Adipocyte (in vitro differentiated cells): Measurements from ENCODE around the gene FOXO6.

ENCODE experiments used
- DNase-seq: peaks from one replicate; pipeline ENCODE4 v3.0.0-alpha.2; 2015; ENCODE audit warnings: low read depth
- H3K27me3 ChIP-seq: replicated peaks from 2 replicates; pipeline ENCODE4 v1.7.0; 2013; ENCODE audit warnings: mild to moderate bottlenecking, low read length, moderate library complexity; ENCODE audit not compliant: control insufficient read depth, insufficient read depth
- H3K36me3 ChIP-seq: 2 replicates; pipeline ENCODE4 v1.7.0; 2013; ENCODE audit warnings: low read length, mild to moderate bottlenecking, moderate library complexity; ENCODE audit not compliant: control insufficient read depth, insufficient read depth, severe bottlenecking
- H3K4me1 ChIP-seq: 2 replicates; pipeline ENCODE4 v1.7.0; 2013; ENCODE audit warnings: mild to moderate bottlenecking, low read length, moderate library complexity; ENCODE audit not compliant: control insufficient read depth, insufficient read depth
- H3K4me3 ChIP-seq: 2 replicates; pipeline ENCODE4 v1.7.0; 2013; ENCODE audit warnings: mild to moderate bottlenecking, low read length, moderate library complexity
- H3K9ac ChIP-seq: 2 replicates; pipeline ENCODE4 v1.7.0; 2013; ENCODE audit warnings: mild to moderate bottlenecking, low read length, moderate library complexity
- H3K9me3 ChIP-seq: 2 replicates; pipeline ENCODE4 v1.7.0; 2013; ENCODE audit warnings: mild to moderate bottlenecking, low read length, moderate library complexity; ENCODE audit not compliant: control insufficient read depth

Gene FOXO6

DNA sequence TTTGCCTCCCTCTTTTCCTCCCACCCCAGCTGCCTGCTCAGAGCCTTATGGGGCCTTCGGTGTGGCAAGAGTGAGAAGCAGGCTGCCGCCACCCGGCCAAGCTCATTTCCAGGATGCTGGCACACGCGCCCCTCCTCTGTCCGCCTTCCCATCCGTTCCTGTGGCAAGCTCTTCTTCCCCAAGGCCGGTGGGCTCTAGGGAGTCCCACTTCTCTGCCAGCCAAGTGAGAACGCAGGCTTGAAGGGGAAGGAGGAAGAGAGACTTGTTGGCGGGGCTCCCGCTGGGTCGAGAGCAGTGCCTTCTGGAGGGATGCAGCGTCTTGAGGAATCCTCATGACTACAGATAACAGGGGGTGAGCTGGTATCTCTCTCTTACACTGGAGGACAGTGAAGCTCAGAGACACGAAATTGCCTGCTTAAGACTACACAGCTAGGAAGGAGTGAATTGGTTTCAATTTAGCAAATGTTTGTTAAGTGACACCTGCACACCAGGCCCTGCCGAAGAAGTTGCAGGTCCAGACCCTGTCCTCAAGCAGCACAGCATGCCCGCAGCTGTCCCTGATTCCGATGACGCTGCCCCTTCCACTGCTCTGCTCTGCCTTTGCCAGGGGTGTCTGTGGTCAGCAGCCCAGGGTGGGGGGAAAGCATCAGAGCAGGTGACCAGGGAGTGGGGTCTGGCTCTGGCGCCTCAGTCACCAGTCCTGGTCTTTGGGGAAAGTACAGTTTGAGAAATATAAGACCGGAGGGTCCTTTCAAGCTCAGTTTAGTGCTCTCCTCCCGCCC lies 40.1 kb upstream of the FOXO6 start:
- no peaks in the 10 kb centered on the region for H3K36me3 ChIP-seq
- H3K9me3 ChIP-seq: no peaks in the 10 kb centered on the region
- no peak overlapping the region for H3K9ac ChIP-seq
- peaks cover 4% of the 10 kb centered on the region for H3K27me3 ChIP-seq
- H3K4me3 ChIP-seq: no peak overlapping the region
- no peaks in the 10 kb centered on the region for H3K4me1 ChIP-seq
- DNase-seq: no peak

DNA sequence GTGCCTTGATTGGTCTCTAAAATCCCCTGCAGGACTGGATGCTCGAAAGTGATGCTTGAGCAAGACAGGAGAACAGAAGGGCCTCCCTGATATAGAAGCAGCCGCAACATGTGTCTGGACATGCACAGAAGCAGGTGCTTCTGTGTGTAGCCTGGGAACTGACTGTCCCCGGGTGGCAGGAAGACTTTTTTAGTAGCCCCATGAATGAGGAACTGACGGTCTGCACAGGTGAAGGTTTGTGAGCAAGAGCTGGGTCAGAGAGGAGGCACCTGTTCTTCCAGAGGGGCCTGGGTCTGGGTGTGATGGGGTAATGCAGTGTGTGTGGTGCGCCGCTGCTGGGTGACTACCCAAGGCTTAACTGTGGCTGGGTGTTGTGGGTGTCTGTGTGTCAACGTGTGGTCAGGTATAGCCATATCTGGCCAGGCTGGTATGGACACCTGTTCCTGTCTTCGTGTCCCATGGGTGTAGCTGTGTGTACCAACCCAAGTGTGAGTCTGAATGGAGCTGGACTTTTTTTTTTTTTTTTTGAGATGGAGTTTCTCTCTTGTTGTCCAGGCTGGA lies 39.1 kb upstream of the FOXO6 start:
- no peaks in the 10 kb centered on the region for H3K4me1 ChIP-seq
- no peak for DNase-seq
- no peak overlapping the region for H3K4me3 ChIP-seq
- H3K9me3 ChIP-seq: no peaks in the 10 kb centered on the region
- H3K9ac ChIP-seq: no peak overlapping the region
- H3K36me3 ChIP-seq: no peaks in the 10 kb centered on the region
- H3K27me3 ChIP-seq: peaks cover 4% of the 10 kb centered on the region

DNA sequence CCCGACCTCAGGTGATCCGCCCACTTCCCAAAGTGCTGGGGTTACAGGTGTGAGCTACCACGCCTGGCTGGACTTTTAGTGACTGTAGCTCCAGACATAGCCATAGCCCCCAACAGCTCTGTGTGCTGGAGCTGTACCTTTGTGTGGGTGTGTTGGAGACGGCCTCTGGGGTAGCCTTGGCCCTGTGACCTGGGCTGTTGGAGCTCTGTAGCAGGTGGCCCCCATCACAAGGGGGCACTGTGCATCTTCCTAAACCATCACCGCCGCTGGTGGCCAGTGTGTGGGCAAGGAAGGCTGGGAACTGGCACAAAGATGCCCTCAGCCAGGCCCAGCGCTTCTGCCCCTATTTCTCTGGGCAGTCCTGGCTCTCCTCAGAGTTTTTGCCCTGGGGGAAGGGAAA lies 38.4 kb upstream of the FOXO6 start:
- Histone ChIP-seq H3K4me1 (no peaks in the 10 kb centered on the region), H3K9ac (no peak overlapping the region), H3K27me3 (peaks cover 7% of the 10 kb centered on the region), H3K4me3 (no peak overlapping the region), H3K9me3 (no peaks in the 10 kb centered on the region), H3K36me3 (no peaks in the 10 kb centered on the region)
- DNase-seq: peak; percentile 31

DNA sequence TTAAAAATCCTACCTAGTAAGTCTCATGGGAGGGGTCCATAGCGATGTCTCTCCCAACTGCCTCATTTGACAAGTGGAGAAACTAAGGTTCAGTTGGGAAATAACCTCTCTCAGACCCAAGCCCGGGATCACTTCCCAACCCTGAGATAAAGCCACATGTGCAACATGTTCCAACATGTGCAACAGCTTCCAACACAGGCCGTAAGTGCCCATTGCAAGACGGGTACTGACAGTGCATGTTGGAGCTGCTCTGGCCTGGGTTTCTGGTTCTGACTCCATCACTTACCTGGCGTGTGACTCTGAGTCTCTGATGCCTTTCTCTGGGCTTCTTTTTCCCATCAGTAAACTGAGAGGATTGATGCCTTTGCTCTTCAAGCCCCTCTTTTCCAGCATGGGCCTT lies 38.0 kb upstream of the FOXO6 start:
- Histone ChIP-seq H3K9ac (no peak overlapping the region), H3K36me3 (no peaks in the 10 kb centered on the region), H3K27me3 (peaks cover 7% of the 10 kb centered on the region), H3K9me3 (no peaks in the 10 kb centered on the region), H3K4me1 (no peaks in the 10 kb centered on the region), H3K4me3 (no peak overlapping the region)
- DNase-seq: no peak

DNA sequence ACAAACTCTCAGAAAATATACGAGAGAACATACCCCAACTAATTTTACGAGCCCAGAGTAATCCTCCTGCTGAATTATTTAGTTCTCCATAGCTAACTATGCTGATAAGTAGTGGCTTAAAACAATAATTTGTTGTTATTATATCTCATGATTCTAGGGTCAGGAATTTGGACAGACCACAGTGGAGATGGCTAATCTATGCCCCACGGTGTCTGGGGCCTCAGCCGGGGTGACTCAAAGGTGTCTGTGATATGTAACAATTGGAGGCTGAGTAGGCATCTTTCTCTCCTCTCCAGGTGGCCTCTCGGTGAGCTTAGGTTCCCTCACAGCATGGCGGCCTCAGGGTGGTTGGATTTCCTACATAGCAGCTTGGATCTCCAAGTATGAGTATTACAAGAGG lies 35.4 kb upstream of the FOXO6 start:
- Histone ChIP-seq H3K9ac (no peak overlapping the region), H3K36me3 (no peaks in the 10 kb centered on the region), H3K27me3 (peaks cover 12% of the 10 kb centered on the region), H3K4me1 (no peaks in the 10 kb centered on the region), H3K4me3 (no peak overlapping the region), H3K9me3 (no peaks in the 10 kb centered on the region)
- DNase-seq: no peak

DNA sequence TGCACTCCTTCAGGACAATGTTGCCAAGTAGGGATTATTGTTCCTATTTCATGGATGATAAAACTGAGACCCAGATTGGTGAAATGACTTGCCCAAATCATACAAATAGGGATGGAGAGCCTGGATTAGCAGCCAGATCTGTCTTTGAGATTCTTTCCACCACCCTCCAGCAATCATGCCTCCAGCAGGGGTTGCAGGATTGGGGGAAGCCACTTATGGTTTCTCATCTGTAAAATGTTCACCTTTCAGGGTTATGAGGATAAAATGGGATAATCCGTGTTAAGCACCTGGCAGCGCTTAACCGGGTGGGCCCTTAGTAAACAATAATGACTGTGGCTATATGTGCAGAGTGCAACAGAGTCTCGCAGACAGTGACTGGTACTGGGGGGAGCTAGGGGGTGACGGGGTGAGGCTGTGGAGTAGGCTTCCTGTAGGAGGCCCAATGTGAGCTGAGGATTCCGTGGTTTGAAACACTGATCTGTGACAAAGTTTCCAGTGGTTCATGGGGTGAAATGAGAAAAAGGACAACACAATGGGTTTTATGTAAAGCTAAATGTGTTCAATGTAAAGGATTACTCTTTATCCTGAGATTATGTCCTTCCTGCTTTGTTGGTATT lies 33.7 kb upstream of the FOXO6 start:
- H3K4me1 ChIP-seq: no peaks in the 10 kb centered on the region
- H3K9me3 ChIP-seq: no peaks in the 10 kb centered on the region
- H3K27me3 ChIP-seq: peaks cover 15% of the 10 kb centered on the region
- no peak overlapping the region for H3K4me3 ChIP-seq
- H3K9ac ChIP-seq: no peak overlapping the region
- DNase-seq: no peak
- H3K36me3 ChIP-seq: no peaks in the 10 kb centered on the region

DNA sequence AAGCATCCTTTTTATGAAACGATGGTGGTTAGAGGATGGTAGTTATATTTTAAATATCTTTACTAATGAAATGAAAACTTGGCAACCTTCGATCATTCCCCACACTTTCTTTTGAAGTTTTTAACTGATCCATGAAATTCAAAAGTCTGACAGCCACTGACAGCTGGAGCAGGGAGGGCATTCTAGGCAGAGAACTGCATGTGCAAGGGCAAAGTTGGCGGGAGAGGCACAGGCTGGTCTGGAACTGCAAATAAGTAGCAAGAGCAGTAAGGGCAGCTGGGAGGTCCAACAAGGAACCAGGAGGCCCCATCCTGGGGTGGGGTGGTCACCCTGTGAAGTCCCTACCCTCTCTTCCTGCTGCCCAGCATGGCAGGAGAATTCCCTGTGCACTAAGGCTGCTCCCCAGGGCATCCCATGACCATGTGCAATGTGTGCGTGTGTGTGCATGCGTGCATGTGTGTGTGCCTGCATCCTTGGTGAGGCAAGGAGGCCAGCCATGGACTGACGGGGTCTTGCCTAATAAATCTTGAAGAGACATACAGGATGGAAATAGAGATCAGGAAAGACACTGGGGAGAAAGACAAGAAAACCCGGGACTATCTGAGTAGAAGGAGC lies 33.1 kb upstream of the FOXO6 start:
- DNase-seq: no peak
- Histone ChIP-seq H3K9ac (no peak overlapping the region), H3K4me3 (no peak overlapping the region), H3K36me3 (no peaks in the 10 kb centered on the region), H3K9me3 (peaks cover 2% of the 10 kb centered on the region), H3K4me1 (no peaks in the 10 kb centered on the region), H3K27me3 (peaks cover 15% of the 10 kb centered on the region)

DNA sequence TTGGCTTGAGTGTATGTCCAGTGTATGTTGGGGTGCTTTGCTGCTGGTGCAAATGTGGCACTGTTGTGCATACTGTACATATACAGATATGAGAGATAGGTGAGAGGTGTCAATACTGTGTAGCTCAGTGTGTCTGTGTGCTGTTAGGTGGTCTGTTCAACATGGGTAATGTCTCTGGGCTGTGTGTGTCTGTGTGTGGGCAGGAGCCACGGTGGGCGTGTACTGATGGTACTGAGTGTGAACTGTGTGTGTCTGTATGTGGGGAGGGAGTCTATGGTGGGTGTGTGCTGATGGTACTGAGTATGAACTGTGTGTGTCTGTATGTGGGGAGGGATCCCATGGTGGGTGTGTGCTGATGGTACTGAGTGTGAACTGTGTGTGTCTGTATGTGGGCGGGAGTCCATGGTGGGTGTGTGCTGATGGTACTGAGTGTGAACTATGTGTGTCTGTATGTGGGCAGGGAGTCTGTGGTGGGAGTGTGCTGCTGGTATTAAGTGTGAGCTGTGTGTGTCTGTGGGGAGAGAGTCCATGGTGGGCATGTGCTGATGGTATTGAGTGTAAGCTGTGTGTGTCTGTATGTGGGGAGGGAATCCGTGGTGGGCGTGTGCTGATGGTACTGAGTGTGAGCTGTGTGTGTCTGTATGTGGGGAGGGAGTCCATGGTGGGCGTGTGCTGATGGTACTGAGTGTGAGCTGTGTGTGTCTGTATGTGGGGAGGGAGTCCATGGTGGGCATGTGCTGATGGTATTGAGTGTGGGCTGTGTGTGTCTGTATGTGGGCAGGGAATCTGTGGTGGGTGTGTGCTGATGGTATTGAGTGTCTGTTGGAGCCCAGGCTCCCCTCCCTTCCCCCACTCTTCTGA lies 32.2 kb upstream of the FOXO6 start:
- DNase-seq: no peak
- no peak overlapping the region for H3K9ac ChIP-seq
- H3K27me3 ChIP-seq: peaks cover 12% of the 10 kb centered on the region
- H3K36me3 ChIP-seq: no peaks in the 10 kb centered on the region
- no peak overlapping the region for H3K4me3 ChIP-seq
- H3K9me3 ChIP-seq: peaks cover 6% of the 10 kb centered on the region
- no peaks in the 10 kb centered on the region for H3K4me1 ChIP-seq

DNA sequence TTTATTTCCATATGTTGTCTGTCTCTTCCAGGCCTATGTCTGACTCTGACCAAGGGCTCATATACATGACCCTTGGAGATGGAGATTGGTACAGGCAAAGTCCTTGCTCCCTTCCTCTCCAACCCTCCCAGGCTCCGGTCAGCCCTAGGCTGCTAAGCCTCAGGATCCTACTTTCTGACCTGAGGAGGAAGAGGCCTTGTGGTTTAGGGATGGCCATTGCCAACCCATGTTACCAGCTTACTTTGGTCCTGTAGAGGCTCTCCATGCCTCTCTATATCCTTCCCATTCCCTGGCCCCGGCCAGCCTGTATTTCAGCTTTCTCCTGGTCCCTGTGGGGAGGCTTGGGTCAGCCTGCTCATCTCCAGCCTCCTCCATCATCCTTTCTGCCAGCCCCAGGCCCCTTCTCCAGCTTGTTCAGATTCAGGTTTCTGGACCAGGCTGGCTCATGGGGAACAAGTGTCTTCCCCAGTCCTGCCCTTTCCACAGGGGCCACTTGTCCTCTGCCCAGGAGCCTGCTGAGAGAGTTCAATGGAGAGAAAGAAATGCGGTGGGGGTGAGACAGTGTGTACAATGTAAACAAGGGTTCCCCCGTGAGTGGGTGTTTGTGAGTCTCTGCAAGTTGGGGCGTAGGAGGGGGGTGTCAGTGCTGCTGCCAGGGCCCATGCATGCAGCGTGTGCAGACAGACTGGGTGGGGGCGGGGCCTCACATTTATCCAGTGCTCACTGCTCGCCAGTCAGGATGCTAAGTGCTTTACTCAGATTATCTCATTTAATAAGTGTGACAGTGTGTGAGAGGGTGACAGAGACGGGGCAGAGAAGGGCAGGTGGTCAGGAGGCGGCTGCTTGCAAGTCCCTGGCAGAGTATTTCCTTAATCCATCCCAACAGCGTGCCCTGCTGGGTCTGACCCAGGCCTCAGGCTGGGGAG lies 31.3 kb upstream of the FOXO6 start:
- Histone ChIP-seq H3K9ac (no peak overlapping the region), H3K36me3 (no peaks in the 10 kb centered on the region), H3K4me3 (no peak overlapping the region), H3K4me1 (no peaks in the 10 kb centered on the region), H3K27me3 (peaks cover 11% of the 10 kb centered on the region), H3K9me3 (peaks cover 6% of the 10 kb centered on the region)
- no peak for DNase-seq
